B cell (primary cell): ENCODE data around the gene ALX3. TPM values are rescaled to one million over a fixed set of nuclear protein-coding genes. Genes with fewer than 3 reads are reported as not detected.

Experiments used
- ATAC-seq: fragments of 200-7000 bp; cut with Tn5 transposase; one replicate; pipeline ENCODE4 v1.10.0; 2021; ENCODE audit warnings: low read depth, mild to moderate bottlenecking, moderate number of reproducible peaks, moderate library complexity
- CTCF ChIA-PET: fragments of 350-600 bp; sonication (Branson Sonifier 250); formaldehyde crosslinking; loops from one replicate; lab custom pipeline; 2021; ENCODE audit warnings: antibody characterized with exemption, inconsistent platforms; lab: Charles Lee
- POLR2A ChIA-PET: fragments of 350-600 bp; sonication (Branson Sonifier 250); formaldehyde crosslinking; loops from one replicate; lab custom pipeline; 2021; ENCODE audit warnings: antibody characterized with exemption; lab: Charles Lee
- DNase-seq: peaks from one replicate; pipeline ENCODE4 v3.0.0; 2013
- H2AFZ ChIP-seq: 2 replicates; pipeline ENCODE4 v1.6.1; 2012; ENCODE audit warnings: mild to moderate bottlenecking, low read depth, low read length; ENCODE audit not compliant: insufficient read depth, poor library complexity, severe bottlenecking
- H3K27ac ChIP-seq, 2 donors: 1 replicate in 1 of 2; 2 replicates in 1 of 2; pipeline ENCODE4 v1.5.1; 2012 to 2013; ENCODE audit warnings: low read length in 2 of 2, mild to moderate bottlenecking in 2 of 2, moderate library complexity in 1 of 2
- H3K27me3 ChIP-seq, 4 experiments: fragments of 200-600 bp in 1 of 4; sonication (generic) in 1 of 4; replicated peaks in 1 of 4; 1 replicate in 2 of 4; 2 replicates in 2 of 4; pipeline versions ENCODE4 v1.6.1 to v1.7.0; 2013 to 2016; ENCODE audit warnings: low read length in 3 of 4, mild to moderate bottlenecking in 2 of 4, mixed read lengths in 1 of 4, moderate library complexity in 1 of 4; ENCODE audit not compliant: insufficient read depth in 4 of 4, control insufficient read depth in 3 of 4; ENCODE audit errors: control extremely low read depth in 1 of 4
- H3K36me3 ChIP-seq, 2 experiments: replicated peaks in 1 of 2; 1 replicate in 1 of 2; 2 replicates in 1 of 2; pipeline versions ENCODE4 v1.6.1 to v1.7.1; 2013; ENCODE audit warnings: low read length in 1 of 2; ENCODE audit not compliant: insufficient read depth in 2 of 2, control insufficient read depth in 1 of 2; ENCODE audit errors: control extremely low read depth in 1 of 2, extremely low read depth in 1 of 2
- H3K4me1 ChIP-seq, 2 donors: fragments of 200-600 bp in 1 of 2; sonication (generic) in 1 of 2; 1 replicate in 1 of 2; 2 replicates in 1 of 2; pipeline versions ENCODE4 v1.5.1 to v1.6.1; 2013 to 2017; ENCODE audit warnings: low read length in 2 of 2; ENCODE audit not compliant: control insufficient read depth in 2 of 2, insufficient read depth in 2 of 2
- H3K4me2 ChIP-seq: replicated peaks from 2 replicates; pipeline ENCODE3; 2012; ENCODE audit warnings: mild to moderate bottlenecking, low read depth, low read length; ENCODE audit not compliant: poor library complexity, severe bottlenecking
- H3K4me3 ChIP-seq, 5 experiments: fragments of 200-600 bp in 1 of 5; sonication (generic) in 1 of 5; 1 replicate in 3 of 5; 2 replicates in 2 of 5; pipeline versions ENCODE4 v1.5.1 to v1.7.0; 2011 to 2016; ENCODE audit warnings: low read length in 4 of 5, mild to moderate bottlenecking in 4 of 5, low read depth in 2 of 5, control low read depth in 1 of 5, moderate library complexity in 1 of 5; ENCODE audit not compliant: insufficient read depth in 1 of 5; ENCODE audit errors: control extremely low read depth in 1 of 5, extremely low read depth in 1 of 5
- H3K79me2 ChIP-seq: fragments of 200-600 bp; sonication (generic); one replicate; pipeline ENCODE4 v1.6.0; 2016; ENCODE audit warnings: low read length; ENCODE audit not compliant: control insufficient read depth, insufficient read depth
- H3K9ac ChIP-seq: fragments of 200-600 bp; sonication (generic); 2 replicates; pipeline ENCODE4 v1.6.1; 2017; ENCODE audit warnings: mild to moderate bottlenecking, low read length, moderate library complexity
- H3K9me3 ChIP-seq, 3 donors: one replicate each; pipeline versions ENCODE4 v1.6.1 to v1.7.1; 2013; ENCODE audit warnings: low read length in 2 of 3; ENCODE audit not compliant: control insufficient read depth in 2 of 3, insufficient read depth in 1 of 3; ENCODE audit errors: control extremely low read depth in 1 of 3
- H4K20me1 ChIP-seq: 2 replicates; pipeline ENCODE4 v1.6.0; 2012; ENCODE audit warnings: mild to moderate bottlenecking, low read length; ENCODE audit not compliant: insufficient read depth, control insufficient read depth, poor library complexity, severe bottlenecking
- H3K27ac Mint-ChIP-seq: one replicate; pipeline ENCODE4 v1.8.0; 2021; ENCODE audit warnings: mixed read lengths
- H3K27me3 Mint-ChIP-seq: one replicate; pipeline ENCODE4 v1.8.0; 2021; ENCODE audit warnings: mixed read lengths
- H3K4me1 Mint-ChIP-seq: one replicate; pipeline ENCODE4 v1.8.0; 2021; ENCODE audit warnings: mixed read lengths
- H3K4me3 Mint-ChIP-seq: one replicate; pipeline ENCODE4 v1.8.0; 2021; ENCODE audit warnings: mixed read lengths
- H3K9me3 Mint-ChIP-seq: one replicate; pipeline ENCODE4 v1.8.0; 2022; ENCODE audit warnings: mixed read lengths; ENCODE audit not compliant: insufficient read depth
- CTCF ChIP-seq: fragments of 200-600 bp; IDR thresholded peaks from one replicate; pipeline ENCODE4 v1.8.0; 2022; ENCODE audit warnings: antibody characterized with exemption, mild to moderate bottlenecking
- EZH2 ChIP-seq: IDR thresholded peaks from 2 replicates; pipeline ENCODE4 v1.6.1; 2012; ENCODE audit warnings: borderline replicate concordance, low read depth, mild to moderate bottlenecking, moderate library complexity, low read length; ENCODE audit not compliant: insufficient read depth, poor library complexity, severe bottlenecking
- WGBS: methylation state at CpG from one replicate; pipeline ENCODE4 v1.1.5; 2013; ENCODE audit warnings: missing lambda C conversion rate; ENCODE audit not compliant: insufficient coverage; 5-methylcytosine and 5-hydroxymethylcytosine counted together
- intact Hi-C: fragments of 100-400 bp; cut with micrococcal nuclease; formaldehyde crosslinking; loops from one replicate; pipeline ENCODE4 v1.10.0; 2022
- polyA plus RNA-seq: library from polyadenylated mRNA; depleted of rRNA; stranded (reverse); fragments of >200 nt; gene quantifications from 2 replicates; pipeline ENCODE4 v1.2.3, GENCODE V29; 2012
- total RNA-seq, 2 donors: library from RNA; stranded (reverse); fragments of 120-200 nt in 1 of 2; gene quantifications; 1 replicate in 1 of 2; 2 replicates in 1 of 2; pipeline versions ENCODE4 v1.2.3 to v1.2.4, GENCODE V29; 2013 to 2022

ALX3 gene
- total and polyA plus RNA-seq, 2 donors (not counting 1 experiment from before 2014, with no cell fraction given), result not detected

DNA sequence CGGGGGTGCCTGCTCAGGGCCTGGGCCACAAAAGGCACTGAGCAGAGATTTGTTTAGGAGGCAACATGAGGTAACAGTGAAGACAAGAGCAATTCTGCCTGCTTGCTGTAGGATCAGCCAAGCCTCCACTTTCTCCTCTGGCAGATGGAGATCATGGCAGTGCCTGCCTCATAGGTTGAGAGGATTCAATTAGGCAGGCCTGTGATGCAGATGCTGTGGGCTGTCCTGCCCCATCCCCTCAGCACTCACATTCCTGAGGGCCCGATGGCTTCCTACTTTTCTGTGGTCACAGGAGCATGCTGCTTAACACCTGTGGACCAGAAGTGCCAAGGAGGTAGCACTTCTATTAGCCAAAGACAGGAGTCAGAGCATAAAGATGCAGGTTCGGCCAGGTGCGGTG lies 40.6 kb upstream of the ALX3 start:
- ChIA-PET POLR2A (no interaction called here), CTCF (interaction anchor here (0.6 to 0.9 kb wide), 2 partner anchors 58 to 187 kb away, joined by 3 read pairs; no protein-coding TSS in a partner anchor)
- no peak for ATAC-seq
- 90% methylated on average over 4 of the region's 4 CpGs for WGBS
- Histone ChIP-seq H3K9me3 (no peaks in the 10 kb centered on the region), H3K27me3 (peaks cover 0 to 4% (median 1%) of the 10 kb centered on the region in 4 experiments), H3K79me2 (no peaks in the 10 kb centered on the region), H3K9ac (no peak overlapping the region), H3K4me3 (no peak overlapping the region), H3K27ac (no peak overlapping the region), H4K20me1 (no peaks in the 10 kb centered on the region), H3K36me3 (no peaks in the 10 kb centered on the region), H3K4me1 (peaks cover 0 to under 1% of the 10 kb centered on the region in 2 donors), H3K4me2 (no peak overlapping the region), H2AFZ (no peak overlapping the region)
- peaks cover 2% of the 10 kb centered on the region for H3K4me1 Mint-ChIP-seq
- no peaks in the 10 kb centered on the region for H3K9me3 Mint-ChIP-seq
- TF ChIP-seq EZH2 (no peak), CTCF (no peak)
- no peak for DNase-seq
- no peak overlapping the region for H3K27ac Mint-ChIP-seq
- no peak overlapping the region for H3K4me3 Mint-ChIP-seq
- peaks cover 48% of the 10 kb centered on the region for H3K27me3 Mint-ChIP-seq
- intact Hi-C loops, result no loop called here

GRCh38 chr1:110107867-110108469 lies 37.5 kb upstream of the ALX3 start:
- H3K27ac ChIP-seq, result no peak overlapping the region
- H3K4me2 ChIP-seq, result no peak overlapping the region
- H3K4me3 ChIP-seq, result no peak overlapping the region
- H3K9me3 ChIP-seq, result no peaks in the 10 kb centered on the region
- intact Hi-C loops, result no loop called here
- ChIA-PET POLR2A (no interaction called here), CTCF (interaction anchor here (0.8 kb wide), 1 partner anchor 16 kb away, joined by 3 read pairs; no protein-coding TSS in a partner anchor)
- Mint-ChIP-seq H3K4me1 (peaks cover 12% of the 10 kb centered on the region), H3K9me3 (no peaks in the 10 kb centered on the region), H3K27me3 (peaks cover 28% of the 10 kb centered on the region), H3K4me3 (no peak overlapping the region), H3K27ac (no peak overlapping the region)
- no peaks in the 10 kb centered on the region for H3K36me3 ChIP-seq
- H3K9ac ChIP-seq, result no peak overlapping the region
- DNase-seq (no peak), ATAC-seq (no peak)
- peaks cover under 1 to 7% of the 10 kb centered on the region in 2 donors for H3K4me1 ChIP-seq
- no peaks in the 10 kb centered on the region for H4K20me1 ChIP-seq
- H2AFZ ChIP-seq, result no peak overlapping the region
- peaks cover 0 to 2% (median 0%) of the 10 kb centered on the region in 4 experiments for H3K27me3 ChIP-seq
- WGBS, result 77% methylated on average over 7 of the region's 7 CpGs
- no peaks in the 10 kb centered on the region for H3K79me2 ChIP-seq
- TF ChIP-seq EZH2 (no peak), CTCF (no peak)
